ENCODE measurements around the gene FAM118A. TPM values are rescaled to one million over a fixed set of nuclear protein-coding genes. Genes with fewer than 3 reads are reported as not detected.

Gene FAM118A
- total and polyA plus RNA-seq, 2 of the 8 experiments (the other 6 are each of a cell fraction or from before 2014, with no cell fraction given), result 8.5 to 18.6 TPM

GRCh38 chr22:45284705-45285262 is 24.9 kb upstream of the FAM118A start, which contains the start of gene UPK3A (continued):
- TF ChIP-seq ATF3 (IDR thresholded peaks at IDR 0.05; ENCODE audit: insufficient read depth, low read depth, low read length) (no peak), TAF1 (IDR thresholded peaks at IDR 0.05; ENCODE audit: low read depth, low read length) (peak; percentile 57; the same call in 1 of the 2 replicates), RXRA (IDR thresholded peaks at IDR 0.05; ENCODE audit: insufficient read depth, low read depth, low read length) (no peak), CTCF (IDR thresholded peaks at IDR 0.05; ENCODE audit: control extremely low read depth in 1 of 3, insufficient read depth in 1 of 3, low read depth in 1 of 3, low read length in 3 of 3) (no peak), CHD1 (IDR thresholded peaks at IDR 0.05; ENCODE audit: low read depth, low read length) (no peak), ZNF274 (IDR thresholded peaks at IDR 0.05; ENCODE audit: borderline replicate concordance, extremely low read depth, low read length) (no peak), PHF8 (conservative IDR thresholded peaks at IDR 0.05; ENCODE audit: low read depth, low read length) (0 out of 2 replicates have a peak, but pooled peaks have one; percentile 42), CBX8 (IDR thresholded peaks at IDR 0.05; ENCODE audit: borderline replicate concordance, low read depth, low read length) (no peak), EGR1 (IDR thresholded peaks at IDR 0.05; ENCODE audit: borderline replicate concordance, low read depth, low read length) (peak; percentile 22; the same call in 1 of the 2 replicates), USF2 (IDR thresholded peaks at IDR 0.05; ENCODE audit: low read length) (no peak), BCL11A (IDR thresholded peaks at IDR 0.05; ENCODE audit: low read depth in 2 of 2, low read length in 2 of 2) (no peak), SIX5 (IDR thresholded peaks at IDR 0.05; ENCODE audit: low read depth, low read length) (no peak)
